ENCODE results near the gene IL2RA. TPM values are rescaled to one million over a fixed set of nuclear protein-coding genes. Genes with fewer than 3 reads are reported as not detected.

IL2RA gene
- total and polyA plus RNA-seq, 9 donors = 0.07 to 5.2 (median 0.90) TPM; not detected in 2

DNA sequence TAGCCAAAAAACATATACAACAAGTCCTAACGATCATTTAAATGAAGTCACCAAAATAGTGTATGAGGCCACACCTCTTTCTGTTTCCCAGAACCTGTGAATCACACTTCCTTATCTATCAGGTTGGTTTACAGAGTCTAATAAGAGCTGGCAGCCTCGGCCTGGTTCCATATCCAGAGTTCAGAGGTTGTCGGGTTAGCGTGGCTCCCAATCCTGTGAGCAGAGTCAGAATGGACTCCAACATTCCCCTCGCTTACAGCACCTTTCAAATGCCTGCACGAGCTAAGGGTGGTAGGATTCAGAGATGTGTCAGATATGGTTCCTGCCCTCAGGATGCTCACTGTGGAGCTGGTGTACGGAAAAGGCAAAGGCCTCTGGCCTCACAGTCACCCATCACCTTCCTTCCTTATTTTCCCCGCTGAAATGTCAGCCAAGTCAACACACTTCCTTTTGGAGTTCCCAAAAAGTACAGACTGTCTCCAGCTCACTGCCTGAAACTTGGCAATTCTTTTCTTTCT lies 90.8 kb downstream of the IL2RA start:
- Histone ChIP-seq H3K27me3 (no peaks in the 10 kb centered on the region), H3K4me1 (ENCODE audit: insufficient read depth) (peaks cover 1% of the 10 kb centered on the region), H3K27ac (no peak overlapping the region), H3K4me3 (no peak overlapping the region), H3K9me3 (no peaks in the 10 kb centered on the region), H3K36me3 (no peaks in the 10 kb centered on the region)
- DNase-seq = peak in 1 of 5 donors; percentile 17
- intact Hi-C loops (cut with DNase I) = no loop called here
- WGBS, 3 donors = 74 to 79% (median 78%) methylated on average over 8 of the region's 8 CpGs
- TF ChIP-seq EP300 (IDR thresholded peaks at IDR 0.05) = no peak
- no peak for TF ChIP-seq POLR2A (IDR thresholded peaks at IDR 0.05)
- TF ChIP-seq, protein P1, sequence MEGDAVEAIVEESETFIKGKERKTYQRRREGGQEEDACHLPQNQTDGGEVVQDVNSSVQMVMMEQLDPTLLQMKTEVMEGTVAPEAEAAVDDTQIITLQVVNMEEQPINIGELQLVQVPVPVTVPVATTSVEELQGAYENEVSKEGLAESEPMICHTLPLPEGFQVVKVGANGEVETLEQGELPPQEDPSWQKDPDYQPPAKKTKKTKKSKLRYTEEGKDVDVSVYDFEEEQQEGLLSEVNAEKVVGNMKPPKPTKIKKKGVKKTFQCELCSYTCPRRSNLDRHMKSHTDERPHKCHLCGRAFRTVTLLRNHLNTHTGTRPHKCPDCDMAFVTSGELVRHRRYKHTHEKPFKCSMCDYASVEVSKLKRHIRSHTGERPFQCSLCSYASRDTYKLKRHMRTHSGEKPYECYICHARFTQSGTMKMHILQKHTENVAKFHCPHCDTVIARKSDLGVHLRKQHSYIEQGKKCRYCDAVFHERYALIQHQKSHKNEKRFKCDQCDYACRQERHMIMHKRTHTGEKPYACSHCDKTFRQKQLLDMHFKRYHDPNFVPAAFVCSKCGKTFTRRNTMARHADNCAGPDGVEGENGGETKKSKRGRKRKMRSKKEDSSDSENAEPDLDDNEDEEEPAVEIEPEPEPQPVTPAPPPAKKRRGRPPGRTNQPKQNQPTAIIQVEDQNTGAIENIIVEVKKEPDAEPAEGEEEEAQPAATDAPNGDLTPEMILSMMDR (IDR thresholded peaks at IDR 0.05) = no peak

DNA sequence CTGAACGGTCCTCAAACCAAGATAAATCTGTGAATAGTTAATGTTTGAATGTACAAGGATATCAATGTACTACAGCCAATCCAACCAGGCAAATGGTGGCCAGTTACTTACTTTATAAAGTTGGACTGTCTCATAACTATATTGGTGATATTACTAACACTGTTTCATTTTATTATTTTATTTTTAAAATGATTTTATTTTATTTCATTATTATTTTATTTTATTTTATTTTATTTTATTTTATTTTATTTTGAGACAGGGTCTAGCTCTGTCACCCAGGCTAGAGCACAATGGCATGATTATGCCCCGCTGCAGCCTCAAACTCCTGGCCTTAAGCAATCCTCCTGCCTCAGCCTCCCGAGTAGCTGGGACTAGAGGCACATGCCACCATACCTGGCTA lies 91.6 kb downstream of the IL2RA start:
- H3K27me3 ChIP-seq = no peaks in the 10 kb centered on the region
- H3K36me3 ChIP-seq = no peaks in the 10 kb centered on the region
- H3K27ac ChIP-seq = no peak overlapping the region
- WGBS, 3 donors = 90 to 94% (median 91%) methylated on average over 3 of the region's 3 CpGs
- TF ChIP-seq POLR2A (IDR thresholded peaks at IDR 0.05) = no peak
- TF ChIP-seq, protein P1 (IDR thresholded peaks at IDR 0.05) = no peak
- no peak for TF ChIP-seq EP300 (IDR thresholded peaks at IDR 0.05)
- DNase-seq = no peak
- intact Hi-C loops (cut with DNase I) = no loop called here
- H3K4me1 ChIP-seq (ENCODE audit: insufficient read depth) = peaks cover 1% of the 10 kb centered on the region
- no peak overlapping the region for H3K4me3 ChIP-seq
- no peaks in the 10 kb centered on the region for H3K9me3 ChIP-seq

DNA sequence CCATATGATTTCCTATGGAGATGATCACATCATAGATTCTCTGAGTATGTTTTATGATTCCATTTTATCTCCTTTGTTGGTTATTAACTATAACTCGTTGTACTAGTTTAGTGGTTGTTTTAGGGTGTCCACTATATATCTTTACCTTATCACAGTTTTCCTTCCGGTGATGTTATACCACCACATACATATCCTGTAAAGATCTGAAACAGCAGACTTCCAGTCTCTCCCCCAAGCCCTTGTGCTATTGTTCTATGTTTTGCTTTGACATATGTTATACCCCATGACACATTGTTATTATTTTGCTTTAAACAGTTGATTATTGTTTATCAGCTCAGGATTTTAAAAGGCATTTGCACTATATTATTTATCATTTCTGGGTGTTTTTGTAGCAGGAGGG lies 92.1 kb downstream of the IL2RA start:
- H3K4me1 ChIP-seq (ENCODE audit: insufficient read depth) = peaks cover 1% of the 10 kb centered on the region
- no peak overlapping the region for H3K27ac ChIP-seq
- no peaks in the 10 kb centered on the region for H3K27me3 ChIP-seq
- TF ChIP-seq EP300 (IDR thresholded peaks at IDR 0.05) (no peak), POLR2A (IDR thresholded peaks at IDR 0.05) (no peak)
- TF ChIP-seq, protein P1 (IDR thresholded peaks at IDR 0.05) = no peak
- intact Hi-C loops (cut with DNase I) = no loop called here
- H3K36me3 ChIP-seq = no peaks in the 10 kb centered on the region
- no peaks in the 10 kb centered on the region for H3K9me3 ChIP-seq
- no peak overlapping the region for H3K4me3 ChIP-seq
- no peak for DNase-seq
- WGBS, 3 donors = 74 to 90% (median 76%) methylated on average over 2 of the region's 2 CpGs

DNA sequence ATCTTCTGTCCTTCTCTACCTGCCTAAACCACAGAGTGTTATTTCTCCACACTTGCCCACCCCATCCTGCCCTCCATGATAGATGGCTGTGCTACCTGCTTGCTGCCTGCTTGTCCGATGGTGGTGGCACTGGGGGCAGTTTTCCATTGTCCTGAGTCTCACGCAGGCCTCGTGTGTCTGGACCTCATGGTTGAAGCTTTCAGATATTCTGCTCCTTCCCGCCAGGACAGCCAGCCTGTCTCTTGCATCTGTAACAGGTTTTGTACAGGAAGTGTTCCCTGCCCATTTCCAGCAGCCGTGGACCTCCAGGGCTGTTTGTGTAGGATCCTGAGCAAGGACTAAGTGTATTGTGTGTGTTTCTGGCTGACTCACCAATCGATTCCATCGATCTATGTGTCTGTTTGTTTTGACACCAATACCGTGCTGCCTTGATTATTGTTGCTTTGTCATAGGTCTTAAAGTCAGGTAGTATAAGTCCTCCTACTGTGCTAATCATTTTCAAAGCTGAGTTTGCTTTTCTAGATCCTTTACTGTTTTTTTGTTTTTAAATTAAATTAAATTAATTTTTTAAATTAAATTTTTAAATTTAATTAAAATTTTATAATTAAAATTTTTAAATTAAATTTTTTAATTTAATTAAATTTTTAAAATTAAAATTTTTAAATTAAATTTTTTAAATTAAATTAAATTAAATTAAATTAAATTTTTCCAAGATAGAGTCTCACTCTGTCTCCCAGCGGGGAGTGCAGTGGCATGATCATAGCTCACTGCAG lies 93.3 kb downstream of the IL2RA start:
- no peaks in the 10 kb centered on the region for H3K27me3 ChIP-seq
- no peaks in the 10 kb centered on the region for H3K9me3 ChIP-seq
- 95 to 97% (median 96%) methylated on average over 9 of the region's 9 CpGs for WGBS, 3 donors
- H3K36me3 ChIP-seq = no peaks in the 10 kb centered on the region
- H3K4me3 ChIP-seq = no peak overlapping the region
- H3K27ac ChIP-seq = no peak overlapping the region
- H3K4me1 ChIP-seq (ENCODE audit: insufficient read depth) = peaks cover 1% of the 10 kb centered on the region
- TF ChIP-seq EP300 (IDR thresholded peaks at IDR 0.05) = no peak
- TF ChIP-seq, protein P1 (IDR thresholded peaks at IDR 0.05) = no peak
- TF ChIP-seq POLR2A (IDR thresholded peaks at IDR 0.05) = no peak
- DNase-seq = peak in 2 of 5 donors; percentile 8 to 15
- intact Hi-C loops (cut with DNase I) = no loop called here
